Measurements from ENCODE around the gene MAML2. TPM values are rescaled to one million over a fixed set of nuclear protein-coding genes. Genes with fewer than 3 reads are reported as not detected.

Gene MAML2
- total and polyA plus RNA-seq, 8 donors, result 2.4 to 11.8 (median 4.1) TPM

- ATAC-seq, result no peak
- intact Hi-C loops (cut with DNase I), result no loop called here
- TF ChIP-seq, protein P1, sequence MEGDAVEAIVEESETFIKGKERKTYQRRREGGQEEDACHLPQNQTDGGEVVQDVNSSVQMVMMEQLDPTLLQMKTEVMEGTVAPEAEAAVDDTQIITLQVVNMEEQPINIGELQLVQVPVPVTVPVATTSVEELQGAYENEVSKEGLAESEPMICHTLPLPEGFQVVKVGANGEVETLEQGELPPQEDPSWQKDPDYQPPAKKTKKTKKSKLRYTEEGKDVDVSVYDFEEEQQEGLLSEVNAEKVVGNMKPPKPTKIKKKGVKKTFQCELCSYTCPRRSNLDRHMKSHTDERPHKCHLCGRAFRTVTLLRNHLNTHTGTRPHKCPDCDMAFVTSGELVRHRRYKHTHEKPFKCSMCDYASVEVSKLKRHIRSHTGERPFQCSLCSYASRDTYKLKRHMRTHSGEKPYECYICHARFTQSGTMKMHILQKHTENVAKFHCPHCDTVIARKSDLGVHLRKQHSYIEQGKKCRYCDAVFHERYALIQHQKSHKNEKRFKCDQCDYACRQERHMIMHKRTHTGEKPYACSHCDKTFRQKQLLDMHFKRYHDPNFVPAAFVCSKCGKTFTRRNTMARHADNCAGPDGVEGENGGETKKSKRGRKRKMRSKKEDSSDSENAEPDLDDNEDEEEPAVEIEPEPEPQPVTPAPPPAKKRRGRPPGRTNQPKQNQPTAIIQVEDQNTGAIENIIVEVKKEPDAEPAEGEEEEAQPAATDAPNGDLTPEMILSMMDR (IDR thresholded peaks at IDR 0.05), result no peak
- FAIRE-seq, result no peak
- Histone ChIP-seq H3K27ac (no peak overlapping the region), H3K27me3 (no peaks in the 10 kb centered on the region), H3K9me3 (no peaks in the 10 kb centered on the region), H3K4me1 (peaks cover 0 to 8% (median 7%) of the 10 kb centered on the region in 3 donors), H3K4me3 (no peak overlapping the region), H3K36me3 (no peaks in the 10 kb centered on the region)
- no peak for DNase-seq
Observed at GRCh38 chr11:96010683-96011082, 332.3 kb downstream of the MAML2 start.

- 60 to 61% methylated on average over 3 of the region's 3 CpGs for WGBS, 2 donors
- TF ChIP-seq, protein P1 (IDR thresholded peaks at IDR 0.05), result no peak
- Histone ChIP-seq H3K27me3 (no peaks in the 10 kb centered on the region), H3K4me3 (no peak overlapping the region), H3K36me3 (no peaks in the 10 kb centered on the region), H3K9me3 (no peaks in the 10 kb centered on the region), H3K4me1 (peaks cover 0 to 8% (median 7%) of the 10 kb centered on the region in 3 donors), H3K27ac (no peak overlapping the region)
- FAIRE-seq, result no peak
- no peak for DNase-seq
- no peak for ATAC-seq
- intact Hi-C loops (cut with DNase I), result no loop called here
Observed at GRCh38 chr11:96008161-96008720, 334.8 kb downstream of the MAML2 start.

- no peaks in the 10 kb centered on the region for H3K4me1 ChIP-seq
- H3K4me3 ChIP-seq, result no peak overlapping the region
- intact Hi-C loops (cut with DNase I), result no loop called here
Observed at GRCh38 chr11:96006037-96006436, 337.0 kb downstream of the MAML2 start.

DNA sequence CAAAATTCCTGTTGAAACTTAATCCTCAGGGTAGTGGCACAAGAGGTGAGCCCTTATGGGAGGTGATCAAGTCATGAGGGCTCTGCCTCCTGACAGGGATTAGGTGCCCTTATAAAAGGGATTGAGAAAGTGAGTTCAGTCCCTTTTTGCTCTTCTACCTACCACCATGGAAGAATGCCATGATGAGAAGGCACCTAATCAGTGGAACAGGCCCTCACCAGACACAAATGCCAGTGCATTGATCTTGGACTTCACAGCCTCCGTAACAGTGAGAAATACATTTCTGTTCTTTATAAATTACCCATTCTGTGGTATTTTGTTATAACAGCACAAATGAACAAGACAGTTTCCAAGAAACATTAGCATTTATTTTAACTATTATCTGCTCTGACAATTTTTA is 338.1 kb downstream of the MAML2 start:
- 85 to 89% methylated on average over 1 of the region's 1 CpG for WGBS, 2 donors

More at GRCh38 chr11:96006037-96006436, 337.0 kb downstream of the MAML2 start:
- no peaks in the 10 kb centered on the region for H3K36me3 ChIP-seq
- no peak overlapping the region for H3K27ac ChIP-seq
- FAIRE-seq (no peak), DNase-seq (no peak), ATAC-seq (no peak)
- no peaks in the 10 kb centered on the region for H3K27me3 ChIP-seq
- TF ChIP-seq, protein P1 (IDR thresholded peaks at IDR 0.05), result no peak
- H3K9me3 ChIP-seq, result no peaks in the 10 kb centered on the region

DNA sequence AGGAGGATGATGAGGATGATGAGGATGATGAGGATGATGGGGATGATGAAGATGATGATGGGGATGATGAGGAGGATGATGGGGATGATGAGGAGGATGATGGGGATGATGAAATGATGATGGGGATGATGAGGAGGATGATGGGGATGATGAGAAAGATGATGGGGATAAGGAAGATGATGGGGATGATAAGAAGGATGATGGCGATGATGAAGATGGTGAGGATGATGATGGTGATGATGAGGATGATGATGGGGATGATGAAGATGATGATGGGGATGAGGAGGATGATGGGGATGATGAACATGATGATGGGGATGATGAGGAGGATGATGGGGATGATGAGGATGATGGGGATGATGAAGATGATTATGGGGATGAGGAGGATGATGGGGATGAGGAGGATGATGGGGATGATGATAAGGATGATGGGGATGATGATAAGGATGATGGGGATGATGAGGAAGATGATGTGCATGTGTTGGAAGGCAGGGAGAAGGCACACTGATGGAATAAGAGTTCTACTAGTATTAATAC is 340.2 kb downstream of the MAML2 start:
- intact Hi-C loops (cut with DNase I), result no loop called here
- FAIRE-seq (no peak), DNase-seq (no peak), ATAC-seq (no peak)
- no peaks in the 10 kb centered on the region for H3K9me3 ChIP-seq
- 66 to 81% methylated on average over 1 of the region's 1 CpG for WGBS, 2 donors
- H3K27me3 ChIP-seq, result no peaks in the 10 kb centered on the region
- no peak overlapping the region for H3K27ac ChIP-seq
- no peaks in the 10 kb centered on the region for H3K4me1 ChIP-seq
- TF ChIP-seq, protein P1 (IDR thresholded peaks at IDR 0.05), result no peak
- H3K4me3 ChIP-seq, result no peak overlapping the region
- no peaks in the 10 kb centered on the region for H3K36me3 ChIP-seq

More for the DNA sequence above, 338.1 kb downstream of the MAML2 start:
- H3K27ac ChIP-seq, result no peak overlapping the region
- TF ChIP-seq, protein P1 (IDR thresholded peaks at IDR 0.05), result no peak
- no peaks in the 10 kb centered on the region for H3K4me1 ChIP-seq
- ATAC-seq (no peak), FAIRE-seq (no peak), DNase-seq (no peak)
- no peaks in the 10 kb centered on the region for H3K9me3 ChIP-seq
- H3K27me3 ChIP-seq, result no peaks in the 10 kb centered on the region
- intact Hi-C loops (cut with DNase I), result no loop called here
- H3K36me3 ChIP-seq, result no peaks in the 10 kb centered on the region
- H3K4me3 ChIP-seq, result no peak overlapping the region

Measured in pancreas (tissue), 10 donors.